ENCODE data around the gene ALDH1L2.
A peak's percentile ranks its signal among the peaks of the same experiment; 100 is the strongest.

Gene ALDH1L2

DNA sequence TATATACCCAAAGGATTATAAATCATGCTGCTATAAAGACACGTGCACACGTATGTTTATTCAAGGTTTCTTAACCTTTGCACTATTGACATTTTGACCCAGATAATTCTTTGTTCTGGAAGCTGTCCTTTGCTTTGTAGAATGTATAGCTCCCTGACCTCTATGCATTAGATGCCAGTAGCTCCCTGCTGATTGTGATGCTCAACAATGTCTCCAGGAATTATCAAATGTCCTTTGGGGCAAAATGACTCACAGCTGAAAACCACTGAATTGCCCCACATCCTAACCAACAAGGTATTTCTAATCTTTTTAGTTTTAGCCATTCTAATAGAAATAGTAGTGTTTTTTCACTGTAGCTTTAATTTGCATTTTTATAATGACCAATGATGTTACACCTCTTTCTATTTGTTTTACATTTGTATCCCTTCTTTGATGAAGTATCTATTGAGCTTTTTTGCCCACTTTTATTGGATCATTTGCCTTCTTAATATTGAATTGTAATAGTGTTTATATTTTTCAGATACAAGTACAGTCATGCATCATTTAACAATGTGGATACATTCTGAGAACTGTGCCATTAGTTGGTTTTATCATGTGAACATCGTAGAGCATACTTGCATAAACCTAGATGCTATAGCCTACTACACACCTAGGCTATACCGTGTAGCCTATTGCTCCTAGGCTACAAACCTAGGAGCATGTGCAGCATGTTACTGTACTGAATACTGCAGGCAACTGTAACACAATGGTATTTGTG, 108.5 kb downstream of the ALDH1L2 start:
- DNase-seq: peak; percentile 81

- peak; percentile 85 for DNase-seq
Measured at GRCh38 chr12:104974626-104975290, 109.5 kb downstream of the ALDH1L2 start.

DNA sequence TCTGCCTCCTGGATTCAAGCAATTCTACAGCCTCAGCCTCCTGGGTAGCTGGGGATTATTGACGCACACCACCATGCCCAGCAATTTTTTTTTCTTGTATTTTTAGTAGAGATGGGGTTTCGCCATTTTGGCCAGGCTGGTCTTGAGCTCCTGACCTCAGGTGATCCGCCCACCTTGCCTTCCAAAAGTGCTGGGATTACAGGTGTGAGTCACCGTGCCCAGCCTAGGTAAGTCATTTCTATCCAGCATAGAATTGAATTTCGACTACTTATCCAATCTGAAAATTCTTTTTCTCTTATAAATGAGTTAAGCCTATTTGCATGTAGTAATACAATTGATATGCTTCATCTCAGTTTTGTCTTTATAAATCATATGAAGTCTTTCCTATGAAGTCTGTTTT, 111.0 kb downstream of the ALDH1L2 start:
- no peak for DNase-seq

GRCh38 chr12:104971306-104971705, 113.0 kb downstream of the ALDH1L2 start:
- DNase-seq: peak; percentile 49
